ENCODE measurements around the gene SHFL. TPM values are rescaled to one million over a fixed set of nuclear protein-coding genes. Genes with fewer than 3 reads are reported as not detected.

Gene SHFL
- total RNA-seq, 1 experiment from 2014 or later: 17.4 TPM

GRCh38 chr19:10089801-10090375 lies 3.8 kb downstream of the SHFL start:
- ATAC-seq: no peak

DNA sequence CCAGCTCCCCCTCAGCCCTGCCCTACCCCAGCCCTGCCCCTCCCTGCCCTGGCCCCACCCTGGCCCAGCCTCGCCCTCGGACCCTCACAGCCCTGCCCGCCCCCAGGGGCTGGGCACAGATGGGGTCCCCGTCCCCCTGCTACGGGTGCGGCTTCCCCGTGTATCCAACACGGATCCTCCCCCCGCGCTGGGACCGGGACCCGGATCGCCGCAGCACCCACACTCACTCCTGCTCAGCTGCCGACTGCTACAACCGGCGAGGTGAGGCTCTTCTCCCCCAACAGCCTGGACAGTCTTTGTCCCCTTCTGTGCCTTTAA lies 5.2 kb downstream of the SHFL start:
- BruUV-seq (replicated peaks): no TSS peak
- intact Hi-C loops (cut with micrococcal nuclease; ENCODE audit: unreplicated experiment) (no loop called here), in situ Hi-C loops (cut with HindIII; ENCODE audit: low pct_unique_long_range_greater_than_20kb, low sequenced_read_pairs) (no loop called here)
- no peak overlapping the region for H3K4me3 ChIP-seq (ENCODE audit: low read depth in 2 of 2, low read length in 2 of 2)
- ATAC-seq (no peak), DNase-seq (ENCODE audit: low read depth, low spot score) (no peak)
- no peak overlapping the region for H3K27ac ChIP-seq (ENCODE audit: low read length)
- TF ChIP-seq, protein P1, sequence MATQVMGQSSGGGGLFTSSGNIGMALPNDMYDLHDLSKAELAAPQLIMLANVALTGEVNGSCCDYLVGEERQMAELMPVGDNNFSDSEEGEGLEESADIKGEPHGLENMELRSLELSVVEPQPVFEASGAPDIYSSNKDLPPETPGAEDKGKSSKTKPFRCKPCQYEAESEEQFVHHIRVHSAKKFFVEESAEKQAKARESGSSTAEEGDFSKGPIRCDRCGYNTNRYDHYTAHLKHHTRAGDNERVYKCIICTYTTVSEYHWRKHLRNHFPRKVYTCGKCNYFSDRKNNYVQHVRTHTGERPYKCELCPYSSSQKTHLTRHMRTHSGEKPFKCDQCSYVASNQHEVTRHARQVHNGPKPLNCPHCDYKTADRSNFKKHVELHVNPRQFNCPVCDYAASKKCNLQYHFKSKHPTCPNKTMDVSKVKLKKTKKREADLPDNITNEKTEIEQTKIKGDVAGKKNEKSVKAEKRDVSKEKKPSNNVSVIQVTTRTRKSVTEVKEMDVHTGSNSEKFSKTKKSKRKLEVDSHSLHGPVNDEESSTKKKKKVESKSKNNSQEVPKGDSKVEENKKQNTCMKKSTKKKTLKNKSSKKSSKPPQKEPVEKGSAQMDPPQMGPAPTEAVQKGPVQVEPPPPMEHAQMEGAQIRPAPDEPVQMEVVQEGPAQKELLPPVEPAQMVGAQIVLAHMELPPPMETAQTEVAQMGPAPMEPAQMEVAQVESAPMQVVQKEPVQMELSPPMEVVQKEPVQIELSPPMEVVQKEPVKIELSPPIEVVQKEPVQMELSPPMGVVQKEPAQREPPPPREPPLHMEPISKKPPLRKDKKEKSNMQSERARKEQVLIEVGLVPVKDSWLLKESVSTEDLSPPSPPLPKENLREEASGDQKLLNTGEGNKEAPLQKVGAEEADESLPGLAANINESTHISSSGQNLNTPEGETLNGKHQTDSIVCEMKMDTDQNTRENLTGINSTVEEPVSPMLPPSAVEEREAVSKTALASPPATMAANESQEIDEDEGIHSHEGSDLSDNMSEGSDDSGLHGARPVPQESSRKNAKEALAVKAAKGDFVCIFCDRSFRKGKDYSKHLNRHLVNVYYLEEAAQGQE (IDR thresholded peaks at IDR 0.05; ENCODE audit: insufficient read depth in 1 of 2, low read depth in 2 of 2, low read length in 1 of 2): no peak
- TF ChIP-seq POLR2AphosphoS5 (IDR thresholded peaks at IDR 0.05; ENCODE audit: low read depth, low read length): no peak
- no peaks in the 10 kb centered on the region for H3K4me1 ChIP-seq (ENCODE audit: control insufficient read depth, insufficient read depth, low read length)
- H3K9me3 ChIP-seq (ENCODE audit: control insufficient read depth, insufficient read depth, low read depth, low read length): no peaks in the 10 kb centered on the region
- H3K36me3 ChIP-seq (ENCODE audit: control insufficient read depth, insufficient read depth, low read length): no peaks in the 10 kb centered on the region; the same call in 1 of the 2 replicates
- no peaks in the 10 kb centered on the region for H3K27me3 ChIP-seq (ENCODE audit: control insufficient read depth, insufficient read depth, low read length)
- CTCF ChIA-PET: no interaction called here
- POLR2A ChIA-PET: no interaction called here

More at GRCh38 chr19:10089801-10090375, 3.8 kb downstream of the SHFL start:
- no peaks in the 10 kb centered on the region for H3K27me3 ChIP-seq (ENCODE audit: control insufficient read depth, insufficient read depth, low read length)
- DNase-seq (ENCODE audit: low read depth, low spot score): no peak
- H3K27ac ChIP-seq (ENCODE audit: low read length): no peak overlapping the region
- BruUV-seq (replicated peaks): no TSS peak
- H3K4me1 ChIP-seq (ENCODE audit: control insufficient read depth, insufficient read depth, low read length): no peaks in the 10 kb centered on the region
- no peak overlapping the region for H3K4me3 ChIP-seq (ENCODE audit: low read depth in 2 of 2, low read length in 2 of 2)
- in situ Hi-C loops (cut with HindIII; ENCODE audit: low pct_unique_long_range_greater_than_20kb, low sequenced_read_pairs) (no loop called here), intact Hi-C loops (cut with micrococcal nuclease; ENCODE audit: unreplicated experiment) (no loop called here)
- no peaks in the 10 kb centered on the region; the same call in 1 of the 2 replicates for H3K36me3 ChIP-seq (ENCODE audit: control insufficient read depth, insufficient read depth, low read length)
- ChIA-PET CTCF (no interaction called here), POLR2A (no interaction called here)
- no peak for TF ChIP-seq CTCF (IDR thresholded peaks at IDR 0.05)
- no peak for TF ChIP-seq POLR2AphosphoS5 (IDR thresholded peaks at IDR 0.05; ENCODE audit: low read depth, low read length)
- H3K9me3 ChIP-seq (ENCODE audit: control insufficient read depth, insufficient read depth, low read depth, low read length): no peaks in the 10 kb centered on the region

DNA sequence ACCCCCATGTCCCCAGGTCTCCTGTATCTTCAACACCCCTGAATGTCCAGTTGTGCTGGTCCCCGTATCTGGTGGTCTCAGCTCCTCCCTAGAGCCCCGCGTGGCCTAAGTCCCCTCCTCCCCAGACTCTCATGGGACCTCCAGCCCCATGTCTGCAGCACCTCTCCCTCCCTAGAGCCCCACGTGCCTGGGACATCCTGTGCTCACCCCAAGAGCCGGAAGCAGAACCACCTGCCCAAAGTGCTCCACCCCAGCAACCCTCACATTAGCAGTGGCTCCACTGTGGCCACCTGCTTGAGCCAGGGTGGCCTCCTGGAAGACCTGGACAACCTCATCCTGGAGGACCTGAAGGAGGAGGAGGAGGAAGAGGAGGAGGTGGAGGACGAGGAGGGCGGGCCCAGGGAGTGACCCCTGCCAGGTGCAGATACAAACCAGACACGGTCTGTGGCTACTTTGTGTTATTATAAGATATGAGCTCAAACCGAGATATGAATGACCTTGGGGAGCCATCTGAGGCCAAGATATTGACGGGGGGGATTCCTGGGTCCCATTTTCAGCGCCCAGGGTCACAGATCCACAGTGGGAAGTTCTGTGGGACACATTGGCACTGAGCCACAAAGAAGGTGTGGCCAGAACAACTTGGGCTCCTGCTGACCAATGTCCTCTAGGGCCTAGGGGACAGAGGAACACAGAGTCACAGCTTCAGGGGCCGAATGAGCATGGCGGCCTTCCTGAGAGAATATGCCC lies 6.0 kb downstream of the SHFL start:
- TF ChIP-seq POLR2AphosphoS5 (IDR thresholded peaks at IDR 0.05; ENCODE audit: low read depth, low read length) (no peak), TCF7L2 (IDR thresholded peaks at IDR 0.05; ENCODE audit: low read depth, low read length) (no peak), CTCF (IDR thresholded peaks at IDR 0.05) (no peak), SIN3A (IDR thresholded peaks at IDR 0.05; ENCODE audit: borderline replicate concordance, insufficient read depth, low read depth, low read length) (no peak)
- TF ChIP-seq, protein P1 (IDR thresholded peaks at IDR 0.05; ENCODE audit: insufficient read depth in 1 of 2, low read depth in 2 of 2, low read length in 1 of 2): no peak
- ChIA-PET CTCF (no interaction called here), POLR2A (no interaction called here)
- no peak for ATAC-seq
- no TSS peak for BruUV-seq (replicated peaks)
- H3K27me3 ChIP-seq (ENCODE audit: control insufficient read depth, insufficient read depth, low read length): no peaks in the 10 kb centered on the region
- DNase-seq (ENCODE audit: low read depth, low spot score): no peak
- H3K4me1 ChIP-seq (ENCODE audit: control insufficient read depth, insufficient read depth, low read length): no peaks in the 10 kb centered on the region
- H3K4me3 ChIP-seq (ENCODE audit: low read depth in 2 of 2, low read length in 2 of 2): no peak overlapping the region
- no peak overlapping the region for H3K27ac ChIP-seq (ENCODE audit: low read length)
- intact Hi-C loops (cut with micrococcal nuclease; ENCODE audit: unreplicated experiment) (no loop called here), in situ Hi-C loops (cut with HindIII; ENCODE audit: low pct_unique_long_range_greater_than_20kb, low sequenced_read_pairs) (no loop called here)
- no peaks in the 10 kb centered on the region for H3K36me3 ChIP-seq (ENCODE audit: control insufficient read depth, insufficient read depth, low read length)
- H3K9me3 ChIP-seq (ENCODE audit: control insufficient read depth, insufficient read depth, low read depth, low read length): no peaks in the 10 kb centered on the region
